GM10248 (cell line): ENCODE results near the gene HDGFL2.

Source experiments
- CTCF ChIA-PET: fragments of 300-600 bp; sonication (Branson Sonifier 250); formaldehyde crosslinking; extraction: SDS; loops from one replicate; lab custom pipeline; 2021; ENCODE audit warnings: antibody characterized with exemption; lab: Yijun Ruan, JAX
- POLR2A ChIA-PET: fragments of 350-650 bp; sonication (Branson Sonifier 250); formaldehyde crosslinking; extraction: SDS; loops from one replicate; lab custom pipeline; 2020; ENCODE audit warnings: antibody characterized with exemption; lab: Yijun Ruan, JAX
- DNase-seq: peaks from one replicate; pipeline ENCODE4 v3.0.0; 2012; ENCODE audit errors: extremely low spot score
- TF ChIP-seq, protein P1 (sequence below): IDR thresholded peaks from 2 replicates; pipeline ENCODE4 v1.5.1; 2012; ENCODE audit warnings: mild to moderate bottlenecking, low read depth; ENCODE audit errors: extremely low read depth, missing control alignments, control extremely low read depth

Gene HDGFL2

DNA sequence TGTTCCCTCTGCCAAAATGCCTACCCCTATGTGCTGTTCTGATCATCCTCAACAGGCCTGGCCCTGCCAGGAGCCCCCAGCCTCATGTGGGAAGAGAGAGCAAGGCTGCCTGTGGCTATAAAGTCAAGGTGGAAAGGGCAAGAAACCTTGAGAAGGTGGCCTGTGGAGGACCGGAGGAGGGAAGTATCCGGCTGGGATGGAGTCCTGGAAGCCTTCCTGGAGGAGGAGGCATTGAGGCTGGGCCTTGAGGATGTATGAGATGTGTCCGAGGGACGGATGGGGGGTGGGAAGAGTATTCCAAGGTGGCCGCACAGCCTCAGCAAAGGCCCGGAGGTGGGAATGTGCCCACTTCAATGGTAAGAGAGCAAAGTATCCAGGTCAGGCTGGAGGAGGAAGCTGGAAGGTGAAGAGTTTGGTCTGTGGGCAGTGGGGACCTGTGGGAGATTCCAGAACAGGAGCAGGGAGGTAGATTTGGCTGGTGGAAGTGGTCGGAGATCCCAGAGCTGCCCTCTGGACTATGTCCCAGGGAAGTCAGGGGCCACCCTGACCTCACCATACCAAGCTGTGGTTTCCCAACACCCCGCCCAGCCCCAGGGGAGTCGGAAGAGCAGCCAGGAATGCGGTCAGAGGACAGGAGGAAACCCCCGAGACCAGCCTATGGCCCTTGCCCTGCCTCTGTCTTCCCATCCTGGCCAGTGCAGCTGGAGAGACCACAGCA lies 49.2 kb downstream of the HDGFL2 start:
- TF ChIP-seq, protein P1, sequence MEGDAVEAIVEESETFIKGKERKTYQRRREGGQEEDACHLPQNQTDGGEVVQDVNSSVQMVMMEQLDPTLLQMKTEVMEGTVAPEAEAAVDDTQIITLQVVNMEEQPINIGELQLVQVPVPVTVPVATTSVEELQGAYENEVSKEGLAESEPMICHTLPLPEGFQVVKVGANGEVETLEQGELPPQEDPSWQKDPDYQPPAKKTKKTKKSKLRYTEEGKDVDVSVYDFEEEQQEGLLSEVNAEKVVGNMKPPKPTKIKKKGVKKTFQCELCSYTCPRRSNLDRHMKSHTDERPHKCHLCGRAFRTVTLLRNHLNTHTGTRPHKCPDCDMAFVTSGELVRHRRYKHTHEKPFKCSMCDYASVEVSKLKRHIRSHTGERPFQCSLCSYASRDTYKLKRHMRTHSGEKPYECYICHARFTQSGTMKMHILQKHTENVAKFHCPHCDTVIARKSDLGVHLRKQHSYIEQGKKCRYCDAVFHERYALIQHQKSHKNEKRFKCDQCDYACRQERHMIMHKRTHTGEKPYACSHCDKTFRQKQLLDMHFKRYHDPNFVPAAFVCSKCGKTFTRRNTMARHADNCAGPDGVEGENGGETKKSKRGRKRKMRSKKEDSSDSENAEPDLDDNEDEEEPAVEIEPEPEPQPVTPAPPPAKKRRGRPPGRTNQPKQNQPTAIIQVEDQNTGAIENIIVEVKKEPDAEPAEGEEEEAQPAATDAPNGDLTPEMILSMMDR: no peak
- DNase-seq: no peak
- POLR2A ChIA-PET: no interaction called here
- CTCF ChIA-PET: interaction anchor here (1.0 to 6.0 kb wide), 4 partner anchors 14 to 116 kb away, joined by 3 to 64 read pairs (median 15); partner anchors contain the start of gene PLIN5

DNA sequence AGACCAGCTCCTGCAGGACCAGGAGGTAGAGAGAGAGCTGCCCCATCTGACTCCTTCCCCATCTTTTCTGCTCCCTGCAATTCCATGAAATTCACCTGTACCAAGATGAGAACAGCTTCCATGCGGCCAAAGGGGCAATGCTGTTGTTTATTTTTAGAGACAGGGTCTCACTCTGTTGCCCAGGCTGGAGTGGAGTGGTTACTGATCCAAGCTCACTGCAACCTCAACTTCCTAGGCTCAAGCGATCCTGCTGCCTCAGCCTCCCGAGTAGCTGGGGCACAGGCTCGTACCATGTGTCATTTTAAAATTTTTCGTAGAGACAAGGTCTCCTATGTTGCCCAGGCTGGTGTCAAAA lies 49.8 kb downstream of the HDGFL2 start:
- DNase-seq: no peak
- POLR2A ChIA-PET: no interaction called here
- CTCF ChIA-PET: interaction anchor here (1.0 to 6.0 kb wide), 5 partner anchors 14 to 115 kb away, joined by 3 to 64 read pairs (median 8); partner anchors contain the start of gene PLIN5
- TF ChIP-seq, protein P1: no peak

DNA sequence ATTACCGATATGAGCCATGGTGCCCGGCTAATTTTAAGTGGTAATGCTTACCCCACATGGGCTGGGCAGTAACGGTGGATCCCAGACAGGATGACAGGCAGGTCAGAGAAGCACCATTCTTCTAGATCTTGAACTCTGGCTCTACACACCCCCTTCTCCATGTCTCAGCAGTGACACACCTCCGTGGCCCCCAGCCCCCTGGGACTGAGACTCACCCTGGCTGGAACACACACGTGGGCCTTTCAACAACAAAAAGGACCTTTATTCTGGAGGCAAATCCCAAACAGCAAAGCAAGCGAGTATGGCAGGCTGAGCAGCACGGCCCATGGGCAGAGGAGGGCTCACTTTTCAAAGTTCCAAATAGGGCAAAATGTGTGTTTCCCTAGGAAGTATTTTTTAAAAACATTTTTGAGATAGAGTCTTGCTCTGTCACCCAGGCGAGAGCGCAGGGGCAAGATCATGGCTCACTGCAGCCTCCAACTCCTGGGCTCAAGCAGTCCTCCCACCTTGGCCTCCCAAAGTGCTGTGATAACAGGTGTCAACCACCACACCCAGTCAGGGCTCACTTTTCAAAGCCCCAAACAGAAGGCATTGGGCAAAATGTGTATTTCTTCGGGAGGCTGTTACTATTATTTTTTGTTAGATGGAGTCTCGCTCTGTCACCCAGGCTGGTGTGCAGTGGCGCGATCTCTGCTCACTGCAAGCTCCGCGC lies 50.4 kb downstream of the HDGFL2 start:
- POLR2A ChIA-PET: no interaction called here
- DNase-seq: no peak
- TF ChIP-seq, protein P1: no peak
- CTCF ChIA-PET: interaction anchor here (0.7 to 6.0 kb wide), 21 partner anchors 13 to 255 kb away, joined by 3 to 64 read pairs (median 8); partner anchors contain the start of genes LRG1 and PLIN5

DNA sequence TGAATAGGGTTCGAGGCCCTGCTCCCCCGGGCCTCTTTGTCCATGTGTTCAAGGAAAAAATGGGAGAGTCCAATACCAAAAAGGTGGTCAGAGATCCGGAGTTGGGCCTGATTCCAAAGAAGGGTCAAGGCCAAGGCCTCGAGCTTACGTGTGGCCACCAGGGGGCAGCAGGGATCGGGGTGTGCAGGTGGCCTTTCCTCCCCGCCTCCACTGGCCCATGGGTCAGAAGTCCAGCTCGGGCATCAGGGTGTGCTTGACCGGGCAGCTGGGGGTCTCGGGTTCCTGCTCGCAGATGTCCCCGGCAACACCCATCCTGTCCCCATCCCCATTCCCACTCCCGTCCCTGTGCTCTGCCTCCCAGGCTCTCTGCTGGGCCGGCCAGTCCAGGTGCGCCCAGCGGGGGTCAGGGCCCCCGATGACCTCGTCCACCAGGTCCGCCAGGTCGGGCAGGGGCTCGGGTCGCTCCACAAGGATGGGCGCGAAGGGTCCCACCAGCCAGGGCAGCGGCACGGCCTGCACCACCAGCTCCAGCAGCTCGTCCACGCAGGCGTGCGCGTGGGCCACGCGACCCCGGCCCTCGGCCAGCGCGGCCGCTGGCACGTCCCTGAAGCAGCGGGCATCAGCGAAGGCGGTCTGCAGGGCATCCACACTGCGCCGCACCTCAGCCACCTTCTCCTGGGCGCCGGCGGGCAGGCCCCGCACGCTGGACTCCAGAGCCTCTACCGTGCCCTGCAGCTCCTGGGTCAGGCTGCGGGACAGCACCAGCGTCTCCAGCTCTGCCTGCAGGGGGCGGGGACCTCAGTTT lies 51.4 kb downstream of the HDGFL2 start:
- ChIA-PET CTCF (interaction anchor here (0.7 to 6.0 kb wide), 26 partner anchors 9 to 322 kb away, joined by 3 to 64 read pairs (median 8); partner anchors contain the start of genes LRG1 and PLIN5), POLR2A (interaction anchor here (0.6 kb wide), 1 partner anchor 125 kb away, joined by 7 read pairs; no protein-coding TSS in a partner anchor)
- TF ChIP-seq, protein P1: peak; percentile 77
- DNase-seq: peak; percentile 76

DNA sequence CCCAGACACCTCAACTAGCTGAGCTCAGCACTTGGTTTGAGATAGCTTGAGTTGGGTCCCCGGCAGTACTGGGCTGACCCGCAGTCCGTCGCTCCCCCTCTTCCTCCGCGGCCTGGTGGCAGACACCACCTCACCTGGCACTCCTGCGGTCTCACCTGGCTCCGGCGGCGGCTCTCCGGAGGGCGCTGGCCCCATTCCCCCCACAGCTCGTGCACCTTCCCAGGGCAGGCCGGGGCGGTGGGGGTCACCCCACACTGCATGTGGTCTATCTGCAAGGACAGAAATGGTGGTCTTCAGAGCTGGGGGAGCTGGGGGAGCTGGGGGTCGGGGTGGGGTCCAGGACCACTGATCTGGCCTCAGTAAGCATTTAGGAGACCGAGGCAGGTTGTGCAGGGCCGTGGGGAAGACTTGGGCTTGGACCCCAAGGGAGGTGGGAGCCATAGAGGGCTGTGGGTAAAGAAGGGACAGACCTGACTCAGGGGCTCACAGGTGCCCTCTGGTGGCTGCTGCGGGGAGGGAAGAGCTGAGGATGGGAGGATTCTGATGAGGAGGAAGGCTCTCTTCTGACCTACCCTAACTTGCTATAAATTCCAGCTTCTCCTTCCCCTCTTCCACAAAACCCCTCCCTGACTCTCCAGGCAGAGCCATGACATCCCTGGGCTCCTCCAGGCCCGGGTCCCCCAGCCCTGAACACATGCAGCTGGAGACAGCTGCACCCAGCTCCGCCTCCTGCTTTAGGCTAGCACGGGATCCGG lies 52.9 kb downstream of the HDGFL2 start:
- ChIA-PET POLR2A (no interaction called here), CTCF (interaction anchor here (0.6 to 6.0 kb wide), 36 partner anchors 8 to 323 kb away, joined by 3 to 64 read pairs (median 4); partner anchors contain the start of genes LRG1, PLIN5, UBXN6 and YJU2)
- TF ChIP-seq, protein P1: peak; percentile 78
- peak; percentile 77 for DNase-seq
